ENCODE results near the gene GARIN3.

GRCh38 chr5:157164521-157164920 lies 1.5 kb downstream of the GARIN3 start:
- TF ChIP-seq EP300 (IDR thresholded peaks at IDR 0.05) (no peak), POLR2A (IDR thresholded peaks at IDR 0.05) (no peak)
- TF ChIP-seq, protein P1, sequence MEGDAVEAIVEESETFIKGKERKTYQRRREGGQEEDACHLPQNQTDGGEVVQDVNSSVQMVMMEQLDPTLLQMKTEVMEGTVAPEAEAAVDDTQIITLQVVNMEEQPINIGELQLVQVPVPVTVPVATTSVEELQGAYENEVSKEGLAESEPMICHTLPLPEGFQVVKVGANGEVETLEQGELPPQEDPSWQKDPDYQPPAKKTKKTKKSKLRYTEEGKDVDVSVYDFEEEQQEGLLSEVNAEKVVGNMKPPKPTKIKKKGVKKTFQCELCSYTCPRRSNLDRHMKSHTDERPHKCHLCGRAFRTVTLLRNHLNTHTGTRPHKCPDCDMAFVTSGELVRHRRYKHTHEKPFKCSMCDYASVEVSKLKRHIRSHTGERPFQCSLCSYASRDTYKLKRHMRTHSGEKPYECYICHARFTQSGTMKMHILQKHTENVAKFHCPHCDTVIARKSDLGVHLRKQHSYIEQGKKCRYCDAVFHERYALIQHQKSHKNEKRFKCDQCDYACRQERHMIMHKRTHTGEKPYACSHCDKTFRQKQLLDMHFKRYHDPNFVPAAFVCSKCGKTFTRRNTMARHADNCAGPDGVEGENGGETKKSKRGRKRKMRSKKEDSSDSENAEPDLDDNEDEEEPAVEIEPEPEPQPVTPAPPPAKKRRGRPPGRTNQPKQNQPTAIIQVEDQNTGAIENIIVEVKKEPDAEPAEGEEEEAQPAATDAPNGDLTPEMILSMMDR (IDR thresholded peaks at IDR 0.05): no peak
